Ovary (tissue), 9 donors: ENCODE results near the gene LAMA2. TPM values are rescaled to one million over a fixed set of nuclear protein-coding genes. Genes with fewer than 3 reads are reported as not detected.

Source experiments
- DNase-seq, 5 donors: peaks; one replicate each; pipeline ENCODE4 v3.0.0-alpha.2; 2019 to 2020
- H3K27ac ChIP-seq, 2 donors: fragments of 200-600 bp; one replicate each; pipeline versions ENCODE4 v1.5.1 to v1.8.0; 2019 to 2022
- H3K27me3 ChIP-seq: fragments of 200-600 bp; one replicate; pipeline ENCODE4 v1.8.0; 2022
- H3K36me3 ChIP-seq: fragments of 200-600 bp; sonication (generic); one replicate; pipeline ENCODE4 v1.5.1; 2019
- H3K4me1 ChIP-seq: one replicate; pipeline ENCODE4 v1.8.1; 2013; ENCODE audit warnings: mild to moderate bottlenecking, moderate library complexity; ENCODE audit not compliant: insufficient read depth
- H3K4me3 ChIP-seq: fragments of 200-600 bp; sonication (generic); one replicate; pipeline ENCODE4 v1.5.1; 2017
- H3K9me3 ChIP-seq, 2 donors: fragments of 200-600 bp in 1 of 2; sonication (generic) in 1 of 2; one replicate each; pipeline versions ENCODE4 v1.5.1 to v1.8.1; 2013 to 2019; ENCODE audit warnings: mild to moderate bottlenecking in 1 of 2, moderate library complexity in 1 of 2
- EP300 ChIP-seq: sonication (generic); formaldehyde crosslinking; IDR thresholded peaks from one replicate; pipeline ENCODE4 v1.6.1; 2017; ENCODE audit warnings: antibody characterized with exemption
- POLR2A ChIP-seq: fragments of 450-650 bp; IDR thresholded peaks from one replicate; pipeline ENCODE4 v1.6.1; 2017; ENCODE audit warnings: antibody characterized with exemption, mild to moderate bottlenecking, moderate library complexity
- WGBS, 3 donors: extraction: QIAGEN DNeasy Blood & Tissue Kit in 1 of 3; methylation state at CpG; one replicate each; pipeline versions ENCODE4 v1.1.5 to v1.1.7; 2013 to 2017; 5-methylcytosine and 5-hydroxymethylcytosine counted together
- intact Hi-C, 4 donors: fragments of 100-400 bp; cut with DNase I; formaldehyde crosslinking; loops; one replicate each; pipeline versions ENCODE4 v1.11.0 to v1.15.1; 2022 to 2023
- polyA plus RNA-seq, 2 donors: library from polyadenylated mRNA; stranded (reverse); fragments of 200-250 nt in 1 of 2; fragments of 350-450 nt in 1 of 2; fragmentation: Illumina TruSeq in 1 of 2; extraction: RNeasy Lipid Tissue Mini Kit (QIAGEN cat#74804) in 1 of 2; gene quantifications; one replicate each; pipeline ENCODE4 v1.2.3, GENCODE V29; 2013 to 2014
- total RNA-seq, 7 donors: library from RNA; depleted of rRNA in 2 of 7; stranded (reverse); fragments of >200 nt in 2 of 7; fragmentation: NEBNext Ultra II Directional in 3 of 7; extraction: Animal tissue kit (Norgen Biotek cat#: 25700) in 3 of 7; gene quantifications; one replicate each; pipeline versions ENCODE4 v1.1.0 to v1.2.4, GENCODE V29; 2016 to 2023
- TF ChIP-seq, protein P1 (sequence below), 3 donors: fragments of 450-650 bp in 2 of 3; fragments of 200-600 bp in 1 of 3; IDR thresholded peaks; one replicate each; pipeline versions ENCODE4 v1.5.1 to v1.8.0; 2016 to 2022; ENCODE audit warnings: antibody characterized with exemption in 3 of 3, mild to moderate bottlenecking in 1 of 3
- donor health status: DM: no; HTN: no; CAD: no; lungs with moderate emphysema.
- donor health status: DM: no; HTN: no; CAD: no.
- donor health status: Bipolar disorder and iron deficiency.
- donor health status: DM: yes; HTN: yes; CAD: no.
- donor health status: DM: no; HTN: no; CAD: no.
- donor health status: DM: yes; HTN: yes; CAD: no.

LAMA2 gene
- total and polyA plus RNA-seq, 9 donors = 42.5 to 226 (median 121) TPM

DNA sequence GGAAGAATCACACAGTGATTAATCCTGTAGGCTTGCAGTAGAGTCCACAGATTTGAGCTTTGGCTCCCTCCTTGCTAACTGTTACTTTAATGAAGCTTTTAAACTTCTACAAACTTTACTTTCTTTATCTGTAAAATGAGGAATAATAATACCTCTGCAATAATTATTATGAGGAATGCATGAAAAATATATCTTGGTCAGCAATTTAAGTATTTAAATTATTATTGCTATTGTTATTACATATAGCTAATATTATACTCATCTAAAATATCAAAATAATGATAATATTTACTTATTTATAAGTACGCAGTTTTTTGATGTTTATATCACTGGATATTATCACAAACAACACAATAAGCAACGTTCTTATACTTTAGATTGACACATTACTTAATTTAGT lies 38.3 kb upstream of the LAMA2 start:
- no peak for DNase-seq
- TF ChIP-seq EP300 (no peak), POLR2A (no peak)
- TF ChIP-seq, protein P1, sequence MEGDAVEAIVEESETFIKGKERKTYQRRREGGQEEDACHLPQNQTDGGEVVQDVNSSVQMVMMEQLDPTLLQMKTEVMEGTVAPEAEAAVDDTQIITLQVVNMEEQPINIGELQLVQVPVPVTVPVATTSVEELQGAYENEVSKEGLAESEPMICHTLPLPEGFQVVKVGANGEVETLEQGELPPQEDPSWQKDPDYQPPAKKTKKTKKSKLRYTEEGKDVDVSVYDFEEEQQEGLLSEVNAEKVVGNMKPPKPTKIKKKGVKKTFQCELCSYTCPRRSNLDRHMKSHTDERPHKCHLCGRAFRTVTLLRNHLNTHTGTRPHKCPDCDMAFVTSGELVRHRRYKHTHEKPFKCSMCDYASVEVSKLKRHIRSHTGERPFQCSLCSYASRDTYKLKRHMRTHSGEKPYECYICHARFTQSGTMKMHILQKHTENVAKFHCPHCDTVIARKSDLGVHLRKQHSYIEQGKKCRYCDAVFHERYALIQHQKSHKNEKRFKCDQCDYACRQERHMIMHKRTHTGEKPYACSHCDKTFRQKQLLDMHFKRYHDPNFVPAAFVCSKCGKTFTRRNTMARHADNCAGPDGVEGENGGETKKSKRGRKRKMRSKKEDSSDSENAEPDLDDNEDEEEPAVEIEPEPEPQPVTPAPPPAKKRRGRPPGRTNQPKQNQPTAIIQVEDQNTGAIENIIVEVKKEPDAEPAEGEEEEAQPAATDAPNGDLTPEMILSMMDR (IDR thresholded peaks at IDR 0.05) = no peak
- no peaks in the 10 kb centered on the region for H3K27me3 ChIP-seq
- no peak overlapping the region for H3K27ac ChIP-seq
- WGBS, 3 donors = 77 to 87% (median 80%) methylated on average over 2 of the region's 2 CpGs
- no peaks in the 10 kb centered on the region for H3K4me1 ChIP-seq
- intact Hi-C loops = no loop called here
- no peak overlapping the region for H3K4me3 ChIP-seq
- no peaks in the 10 kb centered on the region for H3K36me3 ChIP-seq
- H3K9me3 ChIP-seq = no peaks in the 10 kb centered on the region

DNA sequence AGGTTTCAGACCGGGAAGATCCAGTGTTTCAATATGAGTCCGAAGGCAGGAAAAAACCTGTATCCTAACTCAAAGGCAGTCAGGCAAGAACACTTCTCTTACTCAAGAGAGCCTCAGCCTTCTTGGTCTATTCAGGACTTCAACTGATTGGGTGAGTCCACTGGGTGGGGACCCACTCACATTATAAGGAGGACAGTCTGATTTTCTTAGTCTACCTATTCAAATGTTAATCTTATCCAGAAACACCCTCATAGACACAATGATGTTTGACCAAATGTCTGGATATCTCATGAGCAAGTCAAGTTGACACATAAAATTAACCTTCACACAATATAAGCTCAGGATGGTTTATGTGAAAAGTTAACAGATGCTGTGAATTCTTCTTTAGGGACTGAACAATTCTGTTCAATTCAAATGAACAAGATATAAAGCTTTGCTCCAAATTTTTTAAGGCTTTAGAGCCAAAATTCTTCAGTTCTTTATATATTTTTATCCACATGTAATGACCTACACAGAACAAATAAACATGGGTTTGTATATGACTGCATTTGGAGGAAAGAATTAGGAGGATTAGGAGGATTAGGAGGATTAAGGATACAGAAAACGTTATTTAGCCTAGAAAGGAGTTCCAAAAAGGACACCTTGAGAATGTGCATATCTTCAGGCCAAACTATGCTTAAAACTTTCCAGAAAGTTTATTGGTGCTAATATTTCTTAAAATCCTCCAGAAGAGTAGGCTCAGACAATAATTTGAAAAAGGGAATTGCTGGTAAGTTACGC lies 35.3 kb upstream of the LAMA2 start:
- Histone ChIP-seq H3K27me3 (no peaks in the 10 kb centered on the region), H3K9me3 (no peaks in the 10 kb centered on the region), H3K27ac (no peak overlapping the region), H3K4me1 (no peaks in the 10 kb centered on the region), H3K36me3 (no peaks in the 10 kb centered on the region), H3K4me3 (no peak overlapping the region)
- WGBS, 3 donors = 76 to 78% (median 77%) methylated on average over 4 of the region's 4 CpGs
- DNase-seq = no peak
- intact Hi-C loops = no loop called here
- TF ChIP-seq POLR2A = no peak
- TF ChIP-seq, protein P1 (IDR thresholded peaks at IDR 0.05) = no peak
- no peak for TF ChIP-seq EP300

DNA sequence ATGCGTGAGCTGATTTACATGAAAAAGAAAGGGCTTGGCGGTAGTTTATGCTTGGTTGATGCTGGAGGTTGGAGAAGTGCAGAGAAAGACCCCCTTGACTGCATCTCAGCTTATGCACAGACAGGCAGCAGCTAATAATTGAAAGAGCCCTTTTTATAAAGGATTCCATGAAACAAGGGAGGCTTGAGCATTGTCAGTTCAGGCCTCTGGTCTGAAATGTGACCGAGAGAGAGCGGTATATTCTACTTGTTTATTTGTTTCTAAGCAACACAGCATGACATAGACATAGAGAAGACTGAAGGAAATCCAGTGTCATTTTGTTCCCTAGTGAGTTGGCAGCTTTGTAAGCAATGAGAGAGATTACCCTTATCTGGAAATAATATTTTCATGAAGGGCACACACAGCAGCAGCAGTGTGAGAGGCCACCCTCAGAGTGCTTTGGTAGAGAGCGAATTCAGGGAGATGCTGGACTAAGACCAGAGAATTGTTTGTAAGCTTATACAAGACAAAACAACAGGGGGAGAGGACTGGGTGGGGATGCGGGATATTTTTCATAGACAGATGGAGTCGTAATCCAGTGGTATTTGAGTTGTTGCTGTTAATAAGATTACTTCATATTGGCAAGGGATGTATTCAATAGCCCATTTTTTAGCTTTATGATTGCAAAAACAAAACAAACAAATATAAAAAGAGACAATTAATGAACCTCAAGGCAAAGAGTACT lies 34.6 kb upstream of the LAMA2 start:
- Histone ChIP-seq H3K9me3 (no peaks in the 10 kb centered on the region), H3K27ac (no peak overlapping the region), H3K36me3 (no peaks in the 10 kb centered on the region), H3K4me1 (no peaks in the 10 kb centered on the region), H3K27me3 (no peaks in the 10 kb centered on the region), H3K4me3 (no peak overlapping the region)
- 65 to 76% (median 75%) methylated on average over 7 of the region's 7 CpGs for WGBS, 3 donors
- TF ChIP-seq POLR2A (no peak), EP300 (no peak)
- TF ChIP-seq, protein P1 (IDR thresholded peaks at IDR 0.05) = no peak
- intact Hi-C loops = no loop called here
- DNase-seq = no peak

DNA sequence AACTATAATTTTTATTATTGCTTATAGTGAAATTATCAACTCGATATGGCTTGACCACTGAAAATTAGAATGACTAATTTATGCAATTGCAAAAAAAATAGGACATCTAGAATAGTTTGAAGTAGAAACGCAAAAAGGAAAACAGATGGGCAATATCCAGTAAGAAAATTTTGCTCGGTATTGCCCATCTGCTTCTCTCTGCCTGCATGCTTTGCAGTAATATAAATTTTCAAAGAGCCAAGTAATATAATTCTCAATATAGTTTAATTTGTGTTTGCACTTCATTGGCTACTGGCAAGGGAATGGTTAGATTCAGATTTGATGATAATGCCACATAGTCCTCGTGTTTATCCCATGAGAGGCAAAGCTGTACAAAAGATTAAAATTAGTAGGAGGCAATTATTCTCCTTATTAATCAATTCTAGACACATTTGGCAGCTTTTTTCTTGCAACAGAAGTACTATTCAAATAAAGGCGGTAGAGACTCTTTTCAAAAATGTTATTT lies 27.3 kb upstream of the LAMA2 start:
- Histone ChIP-seq H3K4me3 (no peak overlapping the region), H3K27me3 (no peaks in the 10 kb centered on the region), H3K27ac (no peak overlapping the region), H3K36me3 (no peaks in the 10 kb centered on the region), H3K9me3 (no peaks in the 10 kb centered on the region), H3K4me1 (no peaks in the 10 kb centered on the region)
- TF ChIP-seq POLR2A (no peak), EP300 (no peak)
- TF ChIP-seq, protein P1 (IDR thresholded peaks at IDR 0.05) = no peak
- no peak for DNase-seq
- intact Hi-C loops = no loop called here
- 54 to 66% (median 60%) methylated on average over 5 of the region's 5 CpGs for WGBS, 3 donors
